HepG2 (cell line): ENCODE data around the gene CABLES2. TPM values are rescaled to one million over a fixed set of nuclear protein-coding genes. Genes with fewer than 3 reads are reported as not detected.

ENCODE experiments used
- CENPBD1 ChIP-seq: sonication (generic); formaldehyde crosslinking; IDR thresholded peaks from 2 replicates; pipeline ENCODE4 v1.8.0; 2022; ENCODE audit warnings: missing genetic modification reagents, low read depth, mild to moderate bottlenecking, borderline replicate concordance
- ELK4 ChIP-seq: sonication (generic); formaldehyde crosslinking; IDR thresholded peaks from 2 replicates; pipeline ENCODE4 v1.9.0; 2021; ENCODE audit warnings: missing genetic modification reagents, borderline replicate concordance
- FOXJ3 ChIP-seq: sonication (generic); formaldehyde crosslinking; IDR thresholded peaks from 2 replicates; pipeline ENCODE4 v1.4.0; 2020; ENCODE audit warnings: missing genetic modification reagents, mild to moderate bottlenecking, borderline replicate concordance
- HOXA5 ChIP-seq: sonication (generic); formaldehyde crosslinking; IDR thresholded peaks from 2 replicates; pipeline ENCODE4 v1.4.0; 2020; ENCODE audit warnings: missing genetic modification reagents
- JARID2 ChIP-seq: sonication (generic); formaldehyde crosslinking; IDR thresholded peaks from 2 replicates; pipeline ENCODE4 v1.8.1; 2023; ENCODE audit warnings: missing genetic modification reagents, inconsistent platforms; ENCODE audit not compliant: insufficient replicate concordance
- PHF20 ChIP-seq: sonication (generic); formaldehyde crosslinking; IDR thresholded peaks from 2 replicates; pipeline ENCODE4 v1.5.0; 2020; ENCODE audit warnings: mild to moderate bottlenecking, missing genetic modification reagents
- POLR2A ChIP-seq, 2 experiments: IDR thresholded peaks; 2 replicates each; pipeline ENCODE4 v1.6.1; 2011; ENCODE audit warnings: low read depth in 2 of 2, low read length in 2 of 2, mild to moderate bottlenecking in 1 of 2, moderate library complexity in 1 of 2; ENCODE audit not compliant: insufficient read depth in 1 of 2
- RFXANK ChIP-seq: IDR thresholded peaks from 2 replicates; pipeline ENCODE4 v1.6.1; 2016
- RFXAP ChIP-seq: sonication (generic); formaldehyde crosslinking; IDR thresholded peaks from 2 replicates; pipeline ENCODE4 v1.4.0; 2020; ENCODE audit warnings: missing genetic modification reagents, borderline replicate concordance
- SALL1 ChIP-seq: sonication (generic); formaldehyde crosslinking; IDR thresholded peaks from 2 replicates; pipeline ENCODE4 v1.8.0; 2022; ENCODE audit warnings: mild to moderate bottlenecking, missing genetic modification reagents
- SIN3B ChIP-seq: fragments of 150-350 bp; IDR thresholded peaks from 2 replicates; pipeline ENCODE4 v1.6.1; 2014; ENCODE audit warnings: low read length
- SMARCE1 ChIP-seq: fragments of 450-650 bp; IDR thresholded peaks from 2 replicates; pipeline ENCODE4 v1.6.1; 2017; ENCODE audit warnings: borderline replicate concordance
- TAF1 ChIP-seq: sonication (generic); formaldehyde crosslinking; IDR thresholded peaks from 2 replicates; pipeline ENCODE4 v1.4.0; 2020; ENCODE audit warnings: missing genetic modification reagents
- ZBTB43 ChIP-seq: sonication (generic); formaldehyde crosslinking; conservative IDR thresholded peaks from 2 replicates; pipeline ENCODE4 v1.4.0; 2020; ENCODE audit warnings: missing genetic modification reagents
- ZFP62 ChIP-seq: sonication (generic); formaldehyde crosslinking; IDR thresholded peaks from 2 replicates; pipeline ENCODE4 v1.4.0; 2020; ENCODE audit warnings: missing genetic modification reagents
- ZKSCAN8 ChIP-seq: IDR thresholded peaks from 2 replicates; pipeline ENCODE4 v1.6.1; 2016; ENCODE audit warnings: borderline replicate concordance, missing genetic modification reagents, missing compliant biosample characterization
- ZNF562 ChIP-seq: sonication (generic); formaldehyde crosslinking; IDR thresholded peaks from 2 replicates; pipeline ENCODE4 v1.8.0; 2022; ENCODE audit warnings: missing genetic modification reagents, borderline replicate concordance
- ZNF891 ChIP-seq: sonication (generic); formaldehyde crosslinking; IDR thresholded peaks from 2 replicates; pipeline ENCODE4 v1.5.0; 2020; ENCODE audit warnings: mild to moderate bottlenecking, missing genetic modification reagents
- polyA plus RNA-seq, 8 experiments: library from polyadenylated mRNA; depleted of rRNA in 3 of 8; stranded (reverse) in 7 of 8; unstranded in 1 of 8; fragments of >200 nt; fragmentation: Illumina TruSeq in 4 of 8; extraction: Trizol in 4 of 8; gene quantifications; 2 replicates each; pipeline versions ENCODE4 v1.2.1 to v1.2.3, GENCODE V29; 2011 to 2016; ENCODE audit warnings: low read depth in 4 of 8, missing spikeins in 1 of 8, mixed read lengths in 1 of 8; ENCODE audit not compliant: insufficient read depth in 1 of 8
- total RNA-seq, 5 experiments: library from RNA; depleted of rRNA; stranded (reverse); fragments of >200 nt; fragmentation: Illumina TruSeq; extraction: Trizol; gene quantifications; 2 replicates each; pipeline ENCODE4 v1.2.3, GENCODE V29; 2016; ENCODE audit warnings: low read depth in 1 of 5
- TF ChIP-seq, protein P1 (sequence below): sonication (generic); formaldehyde crosslinking; IDR thresholded peaks from 2 replicates; pipeline ENCODE4 v1.4.0; 2020; ENCODE audit warnings: missing genetic modification reagents
- TF ChIP-seq, protein P2 (sequence below): sonication (generic); formaldehyde crosslinking; IDR thresholded peaks from 2 replicates; pipeline ENCODE4 v1.4.0; 2020; ENCODE audit warnings: missing genetic modification reagents
- TF ChIP-seq, protein P3 (sequence below): sonication (generic); formaldehyde crosslinking; IDR thresholded peaks from 2 replicates; pipeline ENCODE4 v1.5.0; 2020; ENCODE audit warnings: mild to moderate bottlenecking, missing genetic modification reagents, borderline replicate concordance

CABLES2 gene
- total and polyA plus RNA-seq, 2 of the 13 experiments (the other 11 are each of a cell fraction or from before 2014, with no cell fraction given), result 5.2 to 9.7 TPM

GRCh38 chr20:62382306-62383198 is 24.5 kb downstream of the CABLES2 start (continued):
- TF ChIP-seq ZNF891 (peak; percentile 60; the same call in 1 of the 2 replicates), ZKSCAN8 (CRISPR knock-in tag) (peak; percentile 67; the same call in 1 of the 2 replicates), ELK4 (no peak), ZBTB43 (peak; percentile 39; the same call in 1 of the 2 replicates), POLR2A (IDR thresholded peaks at IDR 0.05; ENCODE audit: insufficient read depth in 1 of 2, low read depth in 2 of 2, low read length in 2 of 2) (peak in 1 of 2 experiments; percentile 49; a peak in 2 of 4 replicates), HOXA5 (CRISPR knock-in tag) (peak; percentile 96), RFXAP (CRISPR knock-in tag) (peak; percentile 77; the same call in 1 of the 2 replicates), TAF1 (no peak), SMARCE1 (no peak), ZNF562 (CRISPR knock-in tag) (no peak), PHF20 (no peak), CENPBD1 (CRISPR knock-in tag) (no peak), SALL1 (peak; percentile 89), SIN3B (0 out of 2 replicates have a peak, but pooled peaks have one; percentile 60), FOXJ3 (peak; percentile 73), ZFP62 (CRISPR knock-in tag) (no peak), JARID2 (CRISPR knock-in tag) (peak; percentile 90), RFXANK (CRISPR knock-in tag) (peak; percentile 84; the same call in 1 of the 2 replicates)
- TF ChIP-seq, protein P1, sequence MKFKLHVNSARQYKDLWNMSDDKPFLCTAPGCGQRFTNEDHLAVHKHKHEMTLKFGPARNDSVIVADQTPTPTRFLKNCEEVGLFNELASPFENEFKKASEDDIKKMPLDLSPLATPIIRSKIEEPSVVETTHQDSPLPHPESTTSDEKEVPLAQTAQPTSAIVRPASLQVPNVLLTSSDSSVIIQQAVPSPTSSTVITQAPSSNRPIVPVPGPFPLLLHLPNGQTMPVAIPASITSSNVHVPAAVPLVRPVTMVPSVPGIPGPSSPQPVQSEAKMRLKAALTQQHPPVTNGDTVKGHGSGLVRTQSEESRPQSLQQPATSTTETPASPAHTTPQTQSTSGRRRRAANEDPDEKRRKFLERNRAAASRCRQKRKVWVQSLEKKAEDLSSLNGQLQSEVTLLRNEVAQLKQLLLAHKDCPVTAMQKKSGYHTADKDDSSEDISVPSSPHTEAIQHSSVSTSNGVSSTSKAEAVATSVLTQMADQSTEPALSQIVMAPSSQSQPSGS (CRISPR knock-in tag), result peak; percentile 59; the same call in 1 of the 2 replicates
- TF ChIP-seq, protein P2, sequence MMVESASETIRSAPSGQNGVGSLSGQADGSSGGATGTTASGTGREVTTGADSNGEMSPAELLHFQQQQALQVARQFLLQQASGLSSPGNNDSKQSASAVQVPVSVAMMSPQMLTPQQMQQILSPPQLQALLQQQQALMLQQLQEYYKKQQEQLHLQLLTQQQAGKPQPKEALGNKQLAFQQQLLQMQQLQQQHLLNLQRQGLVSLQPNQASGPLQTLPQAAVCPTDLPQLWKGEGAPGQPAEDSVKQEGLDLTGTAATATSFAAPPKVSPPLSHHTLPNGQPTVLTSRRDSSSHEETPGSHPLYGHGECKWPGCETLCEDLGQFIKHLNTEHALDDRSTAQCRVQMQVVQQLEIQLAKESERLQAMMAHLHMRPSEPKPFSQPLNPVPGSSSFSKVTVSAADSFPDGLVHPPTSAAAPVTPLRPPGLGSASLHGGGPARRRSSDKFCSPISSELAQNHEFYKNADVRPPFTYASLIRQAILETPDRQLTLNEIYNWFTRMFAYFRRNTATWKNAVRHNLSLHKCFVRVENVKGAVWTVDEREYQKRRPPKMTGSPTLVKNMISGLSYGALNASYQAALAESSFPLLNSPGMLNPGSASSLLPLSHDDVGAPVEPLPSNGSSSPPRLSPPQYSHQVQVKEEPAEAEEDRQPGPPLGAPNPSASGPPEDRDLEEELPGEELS (CRISPR knock-in tag), result peak; percentile 75
- TF ChIP-seq, protein P3, sequence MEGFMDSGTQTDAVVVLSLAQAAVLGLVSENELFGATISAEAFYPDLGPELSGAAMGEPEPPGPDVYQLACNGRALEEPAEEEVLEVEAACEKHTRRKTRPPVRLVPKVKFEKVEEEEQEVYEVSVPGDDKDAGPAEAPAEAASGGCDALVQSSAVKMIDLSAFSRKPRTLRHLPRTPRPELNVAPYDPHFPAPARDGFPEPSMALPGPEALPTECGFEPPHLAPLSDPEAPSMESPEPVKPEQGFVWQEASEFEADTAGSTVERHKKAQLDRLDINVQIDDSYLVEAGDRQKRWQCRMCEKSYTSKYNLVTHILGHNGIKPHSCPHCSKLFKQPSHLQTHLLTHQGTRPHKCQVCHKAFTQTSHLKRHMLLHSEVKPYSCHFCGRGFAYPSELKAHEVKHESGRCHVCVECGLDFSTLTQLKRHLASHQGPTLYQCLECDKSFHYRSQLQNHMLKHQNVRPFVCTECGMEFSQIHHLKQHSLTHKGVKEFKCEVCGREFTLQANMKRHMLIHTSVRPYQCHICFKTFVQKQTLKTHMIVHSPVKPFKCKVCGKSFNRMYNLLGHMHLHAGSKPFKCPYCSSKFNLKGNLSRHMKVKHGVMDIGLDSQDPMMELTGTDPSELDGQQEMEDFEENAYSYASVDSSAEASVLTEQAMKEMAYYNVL (CRISPR knock-in tag), result peak; percentile 74
